ENCODE measurements around the gene CEP112.

The CEP112 gene

GRCh38 chr17:65978871-65979270 lies 213.1 kb downstream of the CEP112 start:
- H3K79me2 ChIP-seq (ENCODE audit: low read length) = no peaks in the 10 kb centered on the region
- no peaks in the 10 kb centered on the region for H4K20me1 ChIP-seq (ENCODE audit: insufficient read depth, low read length)
- no peak overlapping the region for H3K27ac ChIP-seq (ENCODE audit: low read length)
- no peaks in the 10 kb centered on the region for H3K4me1 ChIP-seq (ENCODE audit: low read length)
- H3K27me3 ChIP-seq (replicated peaks; ENCODE audit: insufficient read depth, low read length) = no peaks in the 10 kb centered on the region
- H3K36me3 ChIP-seq (replicated peaks; ENCODE audit: insufficient read depth, low read length) = no peaks in the 10 kb centered on the region
- no peak overlapping the region for H3K4me2 ChIP-seq (ENCODE audit: low read depth, low read length)
- no peak overlapping the region for H3K9ac ChIP-seq (ENCODE audit: low read length)
- H3K9me2 ChIP-seq (replicated peaks; ENCODE audit: insufficient read depth, low read length) = no peaks in the 10 kb centered on the region
- no peaks in the 10 kb centered on the region for H3F3A ChIP-seq (ENCODE audit: insufficient read depth, low read length)
- H3K9me3 ChIP-seq (replicated peaks; ENCODE audit: insufficient read depth, low read length) = no peaks in the 10 kb centered on the region
- TF ChIP-seq EZH2 (optimal IDR thresholded peaks at IDR 0.05; ENCODE audit: low read depth, low read length) (no peak), EZH2phosphoT487 (IDR thresholded peaks at IDR 0.05; ENCODE audit: low read length) (no peak)
- TF ChIP-seq, protein P1, sequence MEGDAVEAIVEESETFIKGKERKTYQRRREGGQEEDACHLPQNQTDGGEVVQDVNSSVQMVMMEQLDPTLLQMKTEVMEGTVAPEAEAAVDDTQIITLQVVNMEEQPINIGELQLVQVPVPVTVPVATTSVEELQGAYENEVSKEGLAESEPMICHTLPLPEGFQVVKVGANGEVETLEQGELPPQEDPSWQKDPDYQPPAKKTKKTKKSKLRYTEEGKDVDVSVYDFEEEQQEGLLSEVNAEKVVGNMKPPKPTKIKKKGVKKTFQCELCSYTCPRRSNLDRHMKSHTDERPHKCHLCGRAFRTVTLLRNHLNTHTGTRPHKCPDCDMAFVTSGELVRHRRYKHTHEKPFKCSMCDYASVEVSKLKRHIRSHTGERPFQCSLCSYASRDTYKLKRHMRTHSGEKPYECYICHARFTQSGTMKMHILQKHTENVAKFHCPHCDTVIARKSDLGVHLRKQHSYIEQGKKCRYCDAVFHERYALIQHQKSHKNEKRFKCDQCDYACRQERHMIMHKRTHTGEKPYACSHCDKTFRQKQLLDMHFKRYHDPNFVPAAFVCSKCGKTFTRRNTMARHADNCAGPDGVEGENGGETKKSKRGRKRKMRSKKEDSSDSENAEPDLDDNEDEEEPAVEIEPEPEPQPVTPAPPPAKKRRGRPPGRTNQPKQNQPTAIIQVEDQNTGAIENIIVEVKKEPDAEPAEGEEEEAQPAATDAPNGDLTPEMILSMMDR (IDR thresholded peaks at IDR 0.05; ENCODE audit: low read length) = no peak
- H2AFZ ChIP-seq (ENCODE audit: low read length) = no peak overlapping the region
- no peak for DNase-seq
- H3K4me3 ChIP-seq (ENCODE audit: low read length) = no peak overlapping the region

- Histone ChIP-seq H3K4me1 (ENCODE audit: low read length) (no peaks in the 10 kb centered on the region), H3K36me3 (replicated peaks; ENCODE audit: insufficient read depth, low read length) (no peaks in the 10 kb centered on the region), H3K79me2 (ENCODE audit: low read length) (no peaks in the 10 kb centered on the region), H3K4me2 (ENCODE audit: low read depth, low read length) (no peak overlapping the region), H3K9me3 (replicated peaks; ENCODE audit: insufficient read depth, low read length) (no peaks in the 10 kb centered on the region), H3K27me3 (replicated peaks; ENCODE audit: insufficient read depth, low read length) (no peaks in the 10 kb centered on the region), H4K20me1 (ENCODE audit: insufficient read depth, low read length) (no peaks in the 10 kb centered on the region), H3K9me2 (replicated peaks; ENCODE audit: insufficient read depth, low read length) (no peaks in the 10 kb centered on the region), H3K9ac (ENCODE audit: low read length) (no peak overlapping the region), H2AFZ (ENCODE audit: low read length) (no peak overlapping the region), H3K4me3 (ENCODE audit: low read length) (no peak overlapping the region), H3K27ac (ENCODE audit: low read length) (no peak overlapping the region), H3F3A (ENCODE audit: insufficient read depth, low read length) (no peaks in the 10 kb centered on the region)
- TF ChIP-seq, protein P1 (IDR thresholded peaks at IDR 0.05; ENCODE audit: low read length) = no peak
- no peak for TF ChIP-seq EZH2phosphoT487 (IDR thresholded peaks at IDR 0.05; ENCODE audit: low read length)
- TF ChIP-seq EZH2 (optimal IDR thresholded peaks at IDR 0.05; ENCODE audit: low read depth, low read length) = no peak
- DNase-seq = no peak
Measured at GRCh38 chr17:65977041-65977440, 214.9 kb downstream of the CEP112 start.

- Histone ChIP-seq H3K36me3 (replicated peaks; ENCODE audit: insufficient read depth, low read length) (no peaks in the 10 kb centered on the region), H3K27me3 (replicated peaks; ENCODE audit: insufficient read depth, low read length) (no peaks in the 10 kb centered on the region), H3K79me2 (ENCODE audit: low read length) (no peaks in the 10 kb centered on the region), H3K27ac (ENCODE audit: low read length) (no peak overlapping the region), H3K4me3 (ENCODE audit: low read length) (no peak overlapping the region), H2AFZ (ENCODE audit: low read length) (no peak overlapping the region), H3F3A (ENCODE audit: insufficient read depth, low read length) (peaks cover 7% of the 10 kb centered on the region; the same call in 1 of the 2 replicates), H3K4me2 (ENCODE audit: low read depth, low read length) (no peak overlapping the region), H3K9me3 (replicated peaks; ENCODE audit: insufficient read depth, low read length) (no peaks in the 10 kb centered on the region), H3K4me1 (ENCODE audit: low read length) (no peaks in the 10 kb centered on the region), H4K20me1 (ENCODE audit: insufficient read depth, low read length) (no peaks in the 10 kb centered on the region), H3K9me2 (replicated peaks; ENCODE audit: insufficient read depth, low read length) (no peaks in the 10 kb centered on the region), H3K9ac (ENCODE audit: low read length) (no peak overlapping the region)
- DNase-seq = no peak
- TF ChIP-seq EZH2phosphoT487 (IDR thresholded peaks at IDR 0.05; ENCODE audit: low read length) = no peak
- no peak for TF ChIP-seq EZH2 (optimal IDR thresholded peaks at IDR 0.05; ENCODE audit: low read depth, low read length)
- TF ChIP-seq, protein P1 (IDR thresholded peaks at IDR 0.05; ENCODE audit: low read length) = no peak
Measured at GRCh38 chr17:65975878-65976277, 216.1 kb downstream of the CEP112 start.

Measured in MM.1S (cell line).